Hypothalamus (tissue), 51 donors: ENCODE results near the gene LDLRAD1.
"Not testable (repeated sequence)": the region's sequence is repeated elsewhere in the genome, so short reads cannot be mapped to it uniquely, and the experiment has no call there.

Experiments used
- DNase-seq, 51 donors: peaks; one replicate each; lab custom pipeline; 2025; lab: John Stamatoyannopoulos, UW

Gene LDLRAD1

GRCh38 chr1:54018635-54019034 lies 649 bp upstream of the LDLRAD1 start:
- DNase-seq = no peak

- no peak for DNase-seq
Measured at GRCh38 chr1:54016343-54017282, 1.4 kb downstream of the LDLRAD1 start.

DNA sequence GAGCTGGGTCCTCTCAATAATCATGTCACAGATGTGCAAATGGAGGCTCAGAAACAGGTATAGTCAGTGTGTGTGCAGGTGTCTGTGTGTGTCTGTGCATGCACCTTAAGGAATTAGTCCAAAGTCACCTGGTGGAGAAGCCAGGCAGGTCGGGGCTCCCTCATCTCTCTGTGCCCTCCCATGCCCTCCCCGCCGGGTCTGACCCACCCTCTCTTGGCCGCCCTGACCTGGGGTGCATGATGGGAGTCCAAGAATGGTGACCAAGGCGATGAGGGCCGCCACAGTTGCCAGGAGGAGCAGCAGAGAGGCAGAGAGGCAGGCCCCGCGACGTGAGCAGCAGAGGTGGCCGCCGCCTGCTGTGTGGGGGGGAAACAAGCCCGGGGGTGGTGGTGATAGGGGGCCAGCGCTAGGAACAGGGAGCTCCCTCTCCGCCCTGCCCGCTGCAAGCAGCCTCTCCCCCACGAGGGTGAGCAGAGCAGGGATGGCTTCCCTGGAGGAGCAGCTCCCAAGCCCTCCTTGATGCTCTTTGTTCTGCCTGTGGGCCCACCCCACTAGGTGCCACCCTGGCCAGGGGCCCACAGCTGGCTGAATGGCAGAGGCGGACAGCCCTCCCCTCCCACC lies 3.9 kb downstream of the LDLRAD1 start:
- DNase-seq = no peak

DNA sequence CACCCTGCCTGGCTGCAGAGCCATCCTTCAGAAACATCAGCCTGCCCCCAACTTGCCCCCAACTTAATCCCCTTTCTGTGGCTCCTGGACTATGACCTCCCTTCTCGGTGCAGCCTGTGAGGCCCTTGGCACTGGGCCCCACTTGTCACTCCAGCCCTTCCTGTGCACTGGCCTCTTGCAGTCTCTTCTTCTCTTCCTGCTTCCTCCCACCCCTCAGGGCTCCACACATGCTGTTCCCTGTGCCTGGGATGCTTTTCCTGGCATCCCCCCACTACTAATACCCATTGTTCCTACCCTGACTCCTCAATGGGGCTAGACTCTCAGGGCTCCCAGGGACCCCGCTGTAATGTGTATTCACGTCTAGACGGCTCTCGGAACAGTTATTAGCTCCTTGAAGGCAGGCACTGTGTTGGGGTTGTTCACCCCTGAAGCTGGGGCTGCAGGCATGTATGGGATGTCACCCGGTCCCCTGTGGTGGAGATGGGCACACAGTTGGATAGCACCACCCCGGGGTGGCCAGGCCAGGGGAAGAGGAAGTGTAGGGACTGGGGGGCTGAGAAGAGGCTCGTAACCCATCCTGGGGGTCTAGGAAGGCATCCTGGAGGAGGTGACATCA lies 4.5 kb downstream of the LDLRAD1 start:
- no peak for DNase-seq

GRCh38 chr1:54012863-54013262 lies 5.1 kb downstream of the LDLRAD1 start:
- DNase-seq = no peak

- no peak for DNase-seq
Measured at GRCh38 chr1:54012008-54012325, 6.0 kb downstream of the LDLRAD1 start.

- no peak for DNase-seq
Measured at GRCh38 chr1:54011316-54012007, 6.5 kb downstream of the LDLRAD1 start.

DNA sequence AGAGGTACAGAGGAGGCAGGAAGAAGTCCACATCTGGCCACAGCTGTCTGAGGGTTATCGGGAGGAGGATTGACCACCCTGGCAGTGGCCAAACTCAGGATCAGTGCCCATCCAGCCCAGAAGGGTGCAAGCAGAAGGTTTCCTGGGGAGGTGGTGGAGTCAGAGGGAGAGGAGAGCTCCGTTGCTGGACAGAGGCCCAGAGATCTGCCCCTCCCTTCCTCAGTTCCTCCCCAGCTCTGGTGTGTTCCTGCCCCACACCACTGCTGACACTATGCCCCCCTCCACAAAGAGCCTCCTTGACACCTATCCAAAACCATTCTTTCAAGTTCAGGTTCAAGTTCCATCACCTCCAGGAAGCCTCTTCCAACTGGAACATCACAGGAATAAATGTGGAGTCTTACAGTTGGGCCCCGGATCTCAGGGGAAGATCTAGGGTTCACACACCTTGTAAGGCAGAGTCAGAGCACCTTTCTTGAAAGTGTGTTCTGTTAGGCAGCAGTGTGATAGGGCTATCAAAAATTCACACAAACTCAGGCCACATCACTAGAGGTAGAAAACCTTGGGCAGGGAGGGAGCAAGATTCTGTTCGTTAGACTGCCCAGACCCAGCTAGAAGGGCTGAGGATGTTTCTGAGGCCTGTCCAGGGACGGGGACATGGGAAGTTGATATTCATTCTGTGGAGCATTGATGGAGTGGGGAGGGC lies 7.4 kb downstream of the LDLRAD1 start:
- DNase-seq = no peak

DNA sequence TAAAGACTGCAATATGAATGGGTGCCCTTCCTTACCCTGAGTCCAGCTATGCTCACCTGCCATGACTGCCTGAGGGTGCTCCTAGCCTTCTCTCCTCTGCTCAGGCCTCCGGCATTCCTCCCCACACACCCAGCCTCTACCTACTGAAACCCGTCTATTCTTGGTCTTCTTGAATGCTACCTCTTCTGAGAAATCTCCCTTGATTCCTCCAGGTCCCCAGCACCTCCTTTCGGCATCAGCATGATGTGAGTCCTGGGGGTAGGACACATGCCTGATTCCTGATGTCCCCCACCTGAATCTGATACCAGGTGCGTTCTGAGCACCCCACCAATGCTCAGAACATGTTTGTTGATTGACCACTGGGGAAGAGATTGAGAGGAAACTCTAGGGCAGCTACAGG lies 8.6 kb downstream of the LDLRAD1 start:
- DNase-seq = no peak

DNA sequence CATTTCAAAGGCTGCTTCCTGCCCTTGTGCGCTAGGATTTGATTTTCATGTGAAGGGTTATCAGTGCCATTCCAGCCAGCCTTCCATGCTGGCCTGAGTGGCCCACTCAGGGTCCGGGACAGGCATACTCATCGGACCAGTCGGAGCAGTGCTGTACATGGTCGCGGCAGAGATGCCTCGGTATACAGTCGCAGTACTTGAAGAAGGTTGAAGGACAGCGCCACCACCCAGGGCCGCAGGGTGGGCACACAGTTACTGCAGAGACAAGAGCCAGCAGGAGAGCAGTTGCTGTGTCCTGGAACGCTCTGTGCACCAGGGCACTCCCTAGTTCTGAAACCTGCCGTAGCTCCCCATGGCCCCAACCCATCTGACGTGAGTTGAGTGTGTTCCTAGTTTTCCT lies 9.1 kb downstream of the LDLRAD1 start:
- DNase-seq = no peak

DNA sequence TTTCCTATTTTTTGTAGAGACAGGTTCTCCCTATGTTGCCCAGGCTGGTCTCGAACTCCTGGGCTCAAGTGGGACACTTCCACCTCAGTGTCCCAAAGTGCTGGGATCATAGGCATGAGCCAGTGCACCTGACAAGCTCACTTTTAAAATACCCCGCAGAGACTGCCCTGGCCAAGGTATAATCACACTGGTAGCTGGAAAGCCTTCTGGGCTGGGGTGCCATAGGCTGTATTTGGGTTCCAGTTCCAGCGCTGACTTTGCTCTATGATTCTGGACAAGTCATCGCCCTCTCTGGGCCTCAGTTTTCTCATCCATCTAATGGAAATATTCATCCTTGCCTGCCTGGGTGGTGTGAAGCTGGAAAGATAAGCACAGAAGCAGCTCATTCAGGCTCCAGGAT lies 10.4 kb downstream of the LDLRAD1 start:
- DNase-seq = no peak

GRCh38 chr1:54006508-54006907 lies 11.5 kb downstream of the LDLRAD1 start:
- DNase-seq = no peak

GRCh38 chr1:54004481-54005049 lies 13.4 kb downstream of the LDLRAD1 start:
- no peak for DNase-seq

DNA sequence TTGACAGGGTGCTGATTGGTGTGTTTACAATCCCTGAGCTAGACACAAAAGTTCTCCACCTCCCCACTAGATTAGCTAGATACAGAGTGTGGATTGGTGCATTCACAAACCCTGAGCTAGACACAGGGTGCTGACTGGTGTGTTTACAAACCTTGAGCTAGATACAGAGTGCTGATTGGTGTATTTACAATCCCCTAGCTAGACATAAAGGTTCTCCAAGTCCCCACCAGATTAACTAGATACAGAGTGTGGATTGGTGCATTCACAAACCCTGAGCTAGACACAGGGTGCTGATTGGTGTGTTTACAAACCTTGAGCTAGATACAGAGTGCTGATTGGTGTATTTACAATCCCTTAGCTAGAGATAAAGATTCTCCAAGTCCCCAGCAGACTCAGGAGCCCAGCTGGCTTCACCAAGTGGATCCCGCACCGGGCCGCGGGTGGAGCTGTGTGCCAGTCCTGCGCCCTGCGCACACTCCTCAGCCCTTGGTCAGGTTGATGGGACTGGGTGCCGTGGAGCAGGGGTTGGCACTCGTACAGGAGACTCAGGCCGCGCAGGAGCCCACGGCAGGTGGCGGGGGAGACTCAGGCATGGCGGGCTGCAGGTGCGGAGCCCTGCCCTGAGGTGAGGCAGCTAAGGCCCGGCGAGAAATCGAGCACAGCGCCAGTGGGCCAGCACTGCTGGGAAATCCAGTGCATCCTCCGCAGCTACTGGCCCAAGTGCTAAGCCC lies 14.1 kb downstream of the LDLRAD1 start:
- DNase-seq = not testable (repeated sequence)

DNA sequence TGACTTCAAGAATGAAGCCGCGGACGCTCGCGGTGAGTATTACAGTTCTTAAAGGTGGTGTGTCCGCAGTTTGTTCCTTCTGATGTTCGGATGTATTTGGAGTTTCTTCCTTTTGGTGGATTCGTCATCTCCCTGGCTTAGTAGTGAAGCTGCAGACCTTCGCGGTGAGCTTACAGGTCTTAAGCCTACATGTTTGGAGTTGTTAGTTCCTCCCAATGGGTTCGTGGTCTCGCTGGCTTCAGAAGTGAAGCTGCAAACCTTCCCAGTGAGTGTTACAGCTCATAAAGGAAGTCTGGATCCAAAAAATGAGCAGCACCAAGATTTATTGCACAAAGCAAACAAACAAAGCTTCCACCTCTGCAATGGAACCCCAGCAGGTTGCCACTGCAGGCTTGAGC lies 14.7 kb downstream of the LDLRAD1 start:
- no peak for DNase-seq

GRCh38 chr1:54002544-54003248 lies 15.3 kb downstream of the LDLRAD1 start:
- no peak for DNase-seq

GRCh38 chr1:54001591-54001990 lies 16.4 kb downstream of the LDLRAD1 start:
- no peak for DNase-seq

DNA sequence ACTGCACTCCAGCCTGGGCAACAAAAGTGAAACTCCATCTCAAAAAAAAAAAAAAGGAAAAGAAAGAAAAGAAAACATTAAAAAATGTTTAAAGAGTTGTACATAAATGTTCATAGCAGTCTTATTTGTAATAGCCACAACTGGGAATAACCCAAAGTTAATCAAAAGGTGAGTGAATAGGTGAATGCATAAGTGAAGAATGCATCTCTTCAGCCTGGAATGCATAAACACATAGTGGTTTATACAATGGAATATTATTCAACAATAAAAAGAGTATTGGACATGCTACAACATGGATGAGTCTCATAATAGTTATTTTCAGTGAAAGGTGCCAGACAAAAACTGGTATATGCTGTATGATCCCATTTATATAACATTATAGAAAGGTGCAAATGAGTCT lies 18.1 kb downstream of the LDLRAD1 start:
- DNase-seq = no peak

- no peak for DNase-seq
Measured at GRCh38 chr1:53998223-53998622, 19.8 kb downstream of the LDLRAD1 start.
